GM21619 (cell line): ENCODE measurements around the gene PREX1.
"Not testable (repeated sequence)": the region's sequence is repeated elsewhere in the genome, so short reads cannot be mapped to it uniquely, and the experiment has no call there.

Experiments
- ATAC-seq: cut with Tn5 transposase; IDR thresholded peaks from one replicate; pipeline ENCODE4 v1.9.1; 2021; ENCODE audit not compliant: unreplicated experiment

The PREX1 gene

DNA sequence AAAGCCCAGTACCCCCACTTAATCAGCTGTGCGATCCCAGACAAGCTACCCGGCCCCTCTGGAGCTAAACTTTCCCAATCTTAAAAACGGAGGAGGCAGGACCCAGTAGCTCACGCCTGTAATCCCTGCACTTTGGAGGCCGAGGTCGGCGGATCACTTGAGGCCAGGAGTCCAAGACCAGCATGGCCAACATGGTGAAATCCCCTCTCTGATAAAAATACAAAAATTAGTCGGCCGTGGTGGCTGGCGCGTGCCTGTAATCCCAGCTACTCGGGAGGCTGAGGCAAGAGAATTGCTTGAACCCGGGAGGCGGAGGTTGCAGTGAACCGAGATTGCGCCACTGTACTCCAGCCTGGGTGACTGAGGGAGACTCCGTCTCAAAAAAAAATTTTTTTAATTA, 1.3 kb downstream of the PREX1 start:
- not testable (repeated sequence) for ATAC-seq

DNA sequence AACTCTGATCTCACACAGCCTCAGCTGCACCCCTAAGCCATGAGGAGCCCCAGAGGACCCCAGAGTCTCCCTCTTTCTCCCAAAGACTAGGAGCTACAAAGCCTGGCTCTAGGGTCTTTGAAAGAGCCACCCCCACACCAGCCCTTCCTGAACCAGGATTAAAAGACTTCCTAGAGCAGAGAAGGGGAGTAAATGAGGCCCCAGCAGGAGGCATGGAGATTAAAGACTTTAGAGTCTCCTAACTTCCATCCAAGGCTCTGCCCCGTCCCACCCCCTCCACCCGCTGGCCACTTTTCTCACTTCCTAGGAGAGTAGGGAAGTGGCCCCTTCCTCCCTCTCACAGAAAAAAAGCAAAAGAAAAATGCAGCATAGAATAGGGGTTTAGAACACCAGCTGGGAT, 1.7 kb downstream of the PREX1 start:
- ATAC-seq, result no peak

DNA sequence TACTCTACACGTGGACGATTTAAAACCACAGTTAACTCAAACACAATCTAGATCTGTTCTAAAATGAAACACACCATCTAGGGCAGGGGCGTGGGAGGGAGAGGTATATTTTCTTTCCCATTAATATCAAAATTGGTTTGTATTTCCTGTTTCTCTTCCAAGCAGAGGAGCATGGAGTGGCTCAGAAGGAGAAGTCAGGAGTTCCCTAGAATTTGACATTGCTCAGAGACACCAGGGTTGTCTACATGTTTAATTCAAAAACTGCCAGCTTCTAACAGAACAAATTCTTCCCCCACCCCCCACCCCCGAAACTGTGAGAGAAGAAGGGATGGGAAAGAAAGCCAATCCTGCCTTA, 2.3 kb downstream of the PREX1 start:
- ATAC-seq, result no peak

DNA sequence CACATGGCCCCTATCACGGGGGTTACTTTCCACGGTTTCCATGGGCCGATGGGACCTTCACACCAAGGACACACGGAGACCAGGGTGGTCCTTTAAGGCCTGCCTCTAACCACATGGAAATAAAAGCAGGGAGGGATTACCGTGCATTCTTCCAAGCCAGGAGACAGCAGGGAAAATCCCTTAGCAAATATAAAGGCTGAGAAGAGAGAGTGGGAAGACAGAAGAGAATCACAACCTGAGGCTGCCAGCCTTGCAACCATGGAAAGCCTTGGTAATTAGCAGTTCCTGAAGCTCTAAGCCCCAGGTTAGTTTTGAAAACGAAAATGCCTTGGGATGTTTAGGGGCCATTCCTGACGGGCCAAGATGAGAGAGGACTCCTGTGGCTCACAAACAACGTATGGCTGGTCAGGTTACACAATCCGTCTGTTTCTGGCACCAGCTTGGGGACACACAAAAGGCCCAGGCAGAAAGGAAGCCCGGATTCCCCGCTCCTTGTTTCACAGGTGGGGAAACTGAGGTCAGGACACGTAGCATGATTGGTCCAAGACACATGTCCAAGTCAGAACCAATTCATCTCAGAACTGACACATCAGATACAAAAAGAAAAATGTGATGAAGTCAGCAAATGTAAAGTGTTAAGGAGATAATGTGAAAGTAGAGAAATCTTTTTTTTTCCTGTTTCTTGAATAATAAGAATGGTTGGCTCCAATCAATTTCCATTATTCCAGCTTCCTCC, 2.8 kb downstream of the PREX1 start:
- ATAC-seq, result no peak

DNA sequence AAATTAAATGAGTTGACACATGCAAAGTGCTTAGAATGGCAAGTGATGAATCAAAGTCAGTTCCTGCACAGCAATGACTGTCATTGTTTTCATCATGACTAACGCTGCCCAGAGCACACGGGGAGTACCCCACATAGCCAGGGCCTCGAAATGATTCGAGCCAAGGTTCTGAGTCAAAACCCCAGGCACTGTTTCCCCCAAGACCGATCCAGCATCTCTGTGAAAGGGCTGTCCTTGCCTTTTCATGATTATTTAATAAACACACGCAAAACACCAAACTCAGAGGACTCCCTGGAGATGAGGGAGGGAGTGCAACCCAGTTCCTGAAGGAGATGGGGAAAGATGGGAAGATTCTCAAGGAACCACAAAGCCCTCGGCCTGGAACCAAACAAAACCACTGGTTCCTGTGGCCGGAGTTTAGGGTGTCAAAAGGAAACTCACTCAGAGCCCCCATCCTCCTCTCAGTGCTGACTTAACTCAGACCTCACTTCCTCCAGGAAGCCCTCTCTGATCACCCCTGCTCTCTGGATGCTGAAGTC, 3.8 kb downstream of the PREX1 start:
- ATAC-seq, result no peak

DNA sequence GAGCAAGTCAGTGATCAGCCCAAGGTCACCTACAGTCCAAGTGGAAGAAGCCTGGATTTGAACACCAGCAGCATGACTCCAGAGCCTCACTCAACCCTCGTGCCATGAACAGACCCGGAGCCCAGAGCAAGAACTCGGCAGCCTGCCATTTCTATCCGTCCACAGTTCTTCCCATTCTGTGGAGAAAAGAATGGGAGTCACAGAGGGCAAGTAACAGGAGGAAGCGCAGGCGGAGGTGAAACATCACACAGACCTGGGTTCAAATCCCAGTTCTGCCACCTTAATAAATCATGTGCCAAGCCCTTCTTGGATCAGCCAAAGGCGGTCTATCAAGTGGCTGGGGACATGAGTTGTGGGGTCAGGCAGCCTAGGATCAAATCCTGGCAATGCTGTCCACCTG, 4.3 kb downstream of the PREX1 start:
- ATAC-seq, result no peak

DNA sequence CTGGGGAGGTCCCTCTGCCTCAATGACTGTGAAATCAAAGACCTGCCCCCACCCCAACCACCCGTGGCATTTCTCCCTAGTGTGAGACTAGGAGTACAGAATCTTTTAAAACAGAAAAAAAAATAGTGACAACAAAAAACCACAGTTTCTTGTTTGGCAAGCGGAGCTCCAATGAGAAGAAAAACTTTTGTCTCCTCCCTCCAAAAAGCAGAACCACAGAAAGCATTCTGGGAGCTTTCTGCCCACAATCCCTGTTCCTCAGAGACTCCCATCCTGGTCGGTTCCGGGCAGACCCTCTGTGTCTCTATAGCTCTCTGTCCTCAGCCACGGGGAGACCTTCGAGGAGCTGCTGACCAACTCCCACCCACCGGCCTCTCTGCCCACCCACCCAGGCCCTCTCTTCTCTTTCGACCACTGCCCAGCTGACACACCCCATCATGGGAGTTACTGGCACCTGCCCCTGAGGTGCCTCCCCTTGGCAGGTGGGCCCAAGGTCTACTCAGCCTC, 4.9 kb downstream of the PREX1 start:
- no peak for ATAC-seq

DNA sequence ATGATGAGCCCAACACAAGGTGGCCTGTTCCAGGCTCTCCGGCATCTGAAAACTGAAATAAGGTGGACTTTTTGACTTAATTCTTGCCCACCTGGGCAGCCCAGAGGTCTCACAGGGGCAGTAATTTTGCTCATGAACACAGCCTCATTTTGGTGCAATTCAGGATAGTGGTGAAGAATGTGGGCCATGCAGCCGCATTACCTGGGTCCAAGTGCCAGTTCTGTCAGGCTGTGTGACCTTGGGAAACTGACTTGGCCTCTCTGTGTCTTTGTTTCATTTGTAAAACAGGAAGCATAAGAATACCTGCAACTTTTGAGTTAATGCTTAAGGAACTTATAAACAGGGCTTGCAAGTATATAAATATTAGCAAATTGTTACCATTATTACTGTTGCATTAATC, 5.6 kb downstream of the PREX1 start:
- ATAC-seq, result no peak

DNA sequence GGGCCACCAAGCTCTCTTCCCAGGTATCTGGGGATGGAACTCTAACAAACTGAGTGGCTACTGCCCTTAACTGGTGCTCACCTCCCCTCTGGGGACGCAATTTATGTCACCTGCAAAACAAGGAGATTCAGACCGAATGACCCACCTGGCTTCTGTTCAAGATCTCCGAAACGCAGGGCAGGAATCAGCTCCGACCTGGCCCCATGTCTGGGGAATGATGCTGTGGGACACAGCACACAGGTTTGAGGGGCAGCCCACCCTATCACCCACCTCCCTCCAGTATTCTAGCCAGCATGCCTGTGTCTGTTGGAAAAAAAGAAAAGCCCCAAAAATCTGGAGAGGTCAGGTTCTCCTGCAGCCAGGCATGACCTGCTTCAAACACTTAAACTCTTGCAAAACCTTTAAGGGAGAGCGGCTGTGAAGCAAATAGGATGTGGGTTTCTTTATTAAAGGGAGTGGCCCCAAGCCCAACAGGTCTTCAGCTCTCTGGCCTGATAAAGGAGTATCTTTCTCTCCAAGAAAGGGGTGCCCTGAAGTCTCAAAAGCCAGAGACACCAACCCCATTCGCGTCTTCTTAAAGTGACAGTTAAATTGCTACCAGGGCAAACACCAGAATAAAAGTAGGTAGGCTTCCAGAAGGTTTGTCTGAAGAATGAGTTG, 6.4 kb downstream of the PREX1 start:
- no peak for ATAC-seq

DNA sequence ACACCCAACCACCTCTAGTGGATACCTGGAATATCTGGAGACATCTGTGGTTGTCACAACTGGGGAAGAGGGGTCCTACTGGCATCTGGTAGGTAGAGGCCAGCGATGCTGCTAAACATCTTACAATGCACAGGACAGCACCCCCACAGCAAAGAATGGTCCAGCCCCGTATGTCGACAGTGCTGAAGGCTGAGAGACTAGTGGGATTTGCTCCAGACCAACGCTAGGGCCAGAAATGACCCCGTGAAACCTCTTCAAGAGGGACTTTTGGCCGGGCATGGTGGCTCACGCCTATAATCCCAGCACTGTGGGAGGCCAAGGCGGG, 7.2 kb downstream of the PREX1 start:
- ATAC-seq, result no peak

DNA sequence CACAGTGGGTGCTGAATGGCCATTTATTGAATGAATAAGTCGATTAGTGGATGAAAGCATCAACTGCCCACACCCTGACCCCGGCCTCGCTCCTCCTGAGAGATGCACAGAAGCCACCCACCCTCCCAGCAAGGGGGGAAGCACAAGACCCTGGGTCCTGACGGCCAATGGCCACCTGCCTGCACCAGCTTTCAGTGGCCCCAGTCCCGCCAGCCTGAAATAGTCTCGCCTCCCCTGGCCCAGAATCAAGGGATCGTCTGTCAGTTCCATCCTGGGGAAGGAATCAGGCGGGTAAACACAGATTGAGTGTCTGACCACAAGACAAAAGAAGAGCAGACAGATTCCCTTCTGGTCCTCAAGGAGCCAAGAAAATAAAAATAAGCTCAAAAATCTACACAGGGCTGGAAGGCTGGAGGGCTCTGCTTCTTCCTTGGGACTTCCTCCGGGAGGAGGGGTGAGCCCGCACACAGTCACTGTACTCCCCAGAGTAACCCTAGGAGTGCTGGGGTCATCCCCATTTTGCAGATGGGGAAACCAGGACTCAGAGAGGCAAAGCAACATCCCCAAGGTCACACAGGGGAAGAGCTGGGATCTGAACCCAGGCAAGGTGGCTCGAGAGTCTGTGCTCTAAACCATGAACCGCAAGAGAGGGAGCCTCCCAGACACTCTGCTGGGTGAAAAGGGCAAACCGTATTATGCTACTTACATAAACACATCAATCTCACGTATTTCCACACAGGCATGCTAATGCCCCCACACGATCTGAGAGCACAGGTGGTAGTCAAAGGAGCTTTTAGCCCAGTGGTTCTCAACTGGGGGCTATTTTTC, 7.8 kb downstream of the PREX1 start:
- ATAC-seq, result no peak

DNA sequence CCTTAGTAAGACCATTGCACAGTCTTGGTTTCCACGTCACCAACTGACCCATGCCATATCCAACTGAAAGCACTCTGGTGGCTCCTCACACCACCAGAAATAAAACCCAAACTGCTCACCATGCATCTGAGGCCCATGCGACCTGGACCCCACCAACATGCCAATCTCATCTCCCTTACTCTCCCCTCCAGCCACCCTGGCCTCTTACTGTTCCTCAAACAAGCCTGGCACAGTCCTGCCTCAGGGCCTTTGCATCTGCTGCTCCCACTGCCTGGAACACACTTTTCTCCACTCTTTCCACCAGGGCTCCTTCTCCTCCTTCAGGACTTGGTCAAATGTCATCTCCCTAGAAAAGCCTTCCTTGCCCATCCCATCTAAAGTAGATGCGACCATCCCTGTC, 8.7 kb downstream of the PREX1 start:
- ATAC-seq, result no peak

DNA sequence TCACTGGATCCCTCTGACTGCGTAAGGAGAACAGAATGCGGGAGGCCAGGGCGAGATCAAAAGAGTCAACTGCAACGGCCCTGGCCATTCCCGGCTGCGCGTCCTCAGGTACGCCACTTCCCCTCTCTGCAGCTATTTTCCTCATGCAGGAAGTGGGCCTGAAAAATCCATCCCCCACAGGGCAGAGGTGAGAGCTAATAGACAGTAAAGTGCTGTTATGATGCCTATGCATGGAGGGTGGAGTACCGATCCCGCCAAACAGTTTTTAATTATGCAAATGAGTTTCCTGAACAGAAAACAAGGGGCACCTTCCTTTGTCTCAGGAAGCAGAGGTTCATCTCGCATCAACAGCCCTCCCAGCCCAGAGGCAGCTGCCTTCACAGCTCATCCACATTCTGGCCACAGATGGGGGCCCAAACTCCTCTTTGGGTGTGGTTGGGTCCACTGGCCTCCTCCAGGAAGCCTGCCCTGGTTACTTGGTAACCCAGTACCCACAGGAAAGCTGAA, 9.3 kb downstream of the PREX1 start:
- peak; percentile 42 for ATAC-seq

DNA sequence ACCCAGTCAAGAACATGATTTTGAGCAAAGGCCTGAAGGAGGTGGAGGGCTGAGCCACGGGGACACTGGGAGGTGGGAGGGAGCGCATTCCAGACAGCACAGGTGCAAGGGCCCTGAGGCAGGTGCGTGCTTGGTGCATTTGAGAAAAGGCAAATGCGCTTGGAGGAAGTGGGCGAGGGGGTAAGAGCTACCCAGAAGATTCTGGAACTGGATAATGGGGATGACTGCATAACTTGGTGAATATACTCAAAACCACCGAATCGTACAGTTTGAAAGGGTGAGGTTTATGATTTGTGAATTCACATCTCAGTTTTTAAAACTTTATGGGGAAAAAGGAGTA, 9.8 kb downstream of the PREX1 start:
- no peak for ATAC-seq

DNA sequence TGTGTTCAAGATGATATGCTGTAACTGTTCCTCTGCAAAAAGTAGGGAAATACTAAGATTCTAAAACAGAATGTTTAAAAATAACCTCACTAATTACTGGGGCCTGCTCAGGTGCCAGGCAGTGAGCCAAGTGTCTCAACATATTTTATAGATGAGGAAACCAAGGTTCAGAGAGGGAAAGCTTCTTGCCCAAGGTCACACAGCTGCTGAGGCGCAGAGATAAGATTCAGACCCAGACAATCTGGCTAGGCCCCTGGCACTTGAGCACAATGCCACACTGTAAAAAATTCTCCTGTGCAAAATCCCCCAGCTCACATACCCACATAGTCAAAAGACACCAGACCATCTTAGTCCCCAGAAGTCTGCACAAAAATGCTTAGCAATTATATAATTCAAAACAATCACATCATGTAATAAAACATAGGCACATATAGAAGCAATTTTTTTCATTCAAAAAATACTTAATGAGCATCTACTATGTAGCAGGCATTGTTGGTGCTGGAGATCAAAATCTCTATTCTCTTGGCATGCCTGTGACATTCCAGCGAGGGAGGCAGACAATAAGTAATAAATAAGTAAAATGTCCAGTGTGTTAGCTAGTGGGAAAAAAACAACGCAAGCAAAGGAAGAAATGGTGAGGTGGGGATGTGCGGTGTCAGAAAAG, 10.3 kb downstream of the PREX1 start:
- no peak for ATAC-seq

DNA sequence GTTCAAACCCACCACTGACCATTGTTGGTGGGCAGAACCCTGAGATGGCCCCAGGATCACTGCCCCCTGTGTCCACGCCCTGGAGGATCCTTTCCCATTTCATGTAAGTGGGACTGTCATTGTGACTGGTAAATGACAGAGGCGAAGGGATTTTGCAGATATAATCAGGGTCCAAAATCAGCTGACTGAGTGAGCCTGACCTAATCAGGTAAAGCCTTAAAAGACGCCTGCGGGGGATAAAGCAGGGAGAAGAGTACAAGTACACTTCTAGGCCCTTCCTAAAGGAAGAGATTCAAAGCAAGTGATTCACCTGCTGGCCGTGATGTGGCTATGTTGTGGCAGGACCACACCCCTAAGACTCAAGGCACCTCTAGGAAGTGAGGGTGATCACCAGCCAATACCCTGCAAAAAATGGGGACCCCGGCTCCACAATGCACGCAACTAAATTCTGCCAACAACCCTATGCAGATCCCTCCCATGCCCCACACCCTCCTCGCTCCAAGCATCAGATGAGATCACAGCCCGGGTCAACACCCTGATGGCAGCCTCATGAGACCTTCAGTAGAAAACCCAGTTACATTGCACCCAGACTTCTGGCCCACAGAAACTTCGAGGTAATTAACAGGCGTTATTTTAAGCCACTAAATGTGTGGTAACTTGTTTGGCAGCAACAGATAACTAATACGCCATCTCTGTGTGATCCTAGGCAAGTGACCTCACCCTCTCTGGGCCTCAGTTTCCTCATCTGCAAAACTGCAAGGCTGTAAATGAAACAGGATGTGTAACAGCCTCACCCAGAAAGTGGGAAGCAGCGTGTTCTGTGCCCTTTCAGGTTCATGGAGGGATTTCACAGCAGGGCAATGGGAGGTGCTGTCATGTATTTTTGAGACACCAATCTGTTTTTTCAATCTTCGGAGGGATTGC, 11.3 kb downstream of the PREX1 start:
- no peak for ATAC-seq

DNA sequence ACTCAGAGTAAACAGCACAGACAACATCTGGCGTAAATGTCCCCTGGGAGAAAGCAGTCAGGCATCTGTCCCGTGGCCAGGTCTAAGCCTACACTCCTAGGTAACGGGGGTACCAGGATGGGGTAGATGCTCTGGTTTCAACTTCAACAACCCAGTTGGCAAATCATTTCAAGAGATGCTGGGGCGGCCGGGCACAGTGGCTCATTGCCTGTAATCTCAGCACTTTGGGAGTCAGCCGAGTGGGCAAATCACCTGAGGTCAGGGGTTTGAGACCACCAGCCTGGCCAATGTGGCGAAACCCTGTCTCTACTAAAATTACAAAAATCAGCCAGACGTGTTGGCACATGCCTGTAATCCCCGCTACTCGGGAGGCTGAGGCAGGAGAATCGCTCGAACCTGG, 12.3 kb downstream of the PREX1 start:
- ATAC-seq, result no peak

DNA sequence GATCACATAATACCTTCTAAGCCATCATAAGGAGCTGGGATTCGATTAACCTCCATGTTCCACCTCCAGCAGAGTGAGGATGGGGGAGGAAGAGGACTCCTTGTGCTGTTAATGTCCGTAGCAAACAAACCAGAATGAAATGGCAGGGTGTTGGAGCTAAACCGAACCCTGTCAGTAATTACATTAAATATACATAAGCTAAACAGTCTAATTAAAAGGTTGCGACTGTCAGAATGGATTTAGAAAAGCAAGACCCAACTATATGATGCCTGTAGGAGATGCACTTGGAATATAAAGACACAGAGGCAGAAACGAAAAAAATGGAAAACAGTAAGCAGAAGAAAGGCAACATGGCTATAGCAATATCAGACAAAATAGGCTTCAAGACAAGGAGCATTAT, 13.2 kb downstream of the PREX1 start:
- ATAC-seq, result no peak

DNA sequence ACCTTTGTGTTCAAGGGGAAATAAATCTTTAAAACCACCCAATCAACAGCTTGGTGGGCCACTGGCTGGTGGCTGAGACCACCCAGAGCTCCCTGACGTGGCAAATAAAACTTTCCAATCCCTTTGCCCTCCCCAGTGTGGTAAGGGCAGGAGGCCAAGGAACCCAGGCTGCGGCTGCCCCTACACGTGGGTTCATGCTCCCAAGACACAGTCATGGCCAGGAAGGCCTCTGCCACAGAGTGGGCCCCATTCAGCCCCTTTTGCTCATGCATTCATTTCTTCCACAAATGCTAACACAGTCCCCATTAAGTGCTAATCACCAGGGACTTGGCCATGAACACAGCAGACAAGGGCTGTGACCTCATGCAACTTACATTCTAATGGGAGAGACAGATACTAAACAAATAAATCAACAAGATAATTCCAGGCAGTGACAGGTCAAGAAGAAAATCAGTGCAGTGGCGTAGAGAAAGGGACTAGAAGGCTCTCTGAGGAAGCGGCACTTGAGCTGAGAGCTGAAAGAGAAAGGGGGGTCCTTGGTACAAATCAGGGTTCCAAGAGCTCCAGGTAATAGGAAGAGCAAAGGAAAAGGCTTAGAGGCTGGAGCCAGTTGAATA, 13.8 kb downstream of the PREX1 start:
- ATAC-seq, result no peak

DNA sequence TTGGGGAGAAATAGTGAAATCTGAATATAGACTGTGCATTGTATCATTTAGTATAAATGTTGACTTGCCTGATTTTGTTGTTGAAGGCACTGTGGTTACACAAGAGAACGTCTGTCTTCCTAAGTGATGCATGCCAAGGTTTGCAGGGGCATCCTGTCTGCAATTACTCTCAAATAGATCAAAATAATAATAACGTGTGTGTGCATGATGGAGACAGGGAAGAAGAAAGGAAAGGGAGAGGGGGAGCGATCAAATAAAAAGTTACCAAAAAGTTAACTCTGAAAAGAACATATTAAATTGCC, 14.4 kb downstream of the PREX1 start:
- no peak for ATAC-seq
